GM18526 (cell line): ENCODE measurements around the gene MSI2.

Experiments
- POLR2A ChIP-seq: IDR thresholded peaks from 3 replicates; pipeline ENCODE4 v1.6.1; 2011; ENCODE audit not compliant: insufficient read length; ENCODE audit errors: extremely low read depth

The MSI2 gene

GRCh38 chr17:57518587-57519581 is 262.6 kb downstream of the MSI2 start:
- no peak for TF ChIP-seq POLR2A

- TF ChIP-seq POLR2A, result no peak
Observed at GRCh38 chr17:57519800-57520199, 263.5 kb downstream of the MSI2 start.

- no peak for TF ChIP-seq POLR2A
Observed at GRCh38 chr17:57521606-57522005, 265.3 kb downstream of the MSI2 start.

DNA sequence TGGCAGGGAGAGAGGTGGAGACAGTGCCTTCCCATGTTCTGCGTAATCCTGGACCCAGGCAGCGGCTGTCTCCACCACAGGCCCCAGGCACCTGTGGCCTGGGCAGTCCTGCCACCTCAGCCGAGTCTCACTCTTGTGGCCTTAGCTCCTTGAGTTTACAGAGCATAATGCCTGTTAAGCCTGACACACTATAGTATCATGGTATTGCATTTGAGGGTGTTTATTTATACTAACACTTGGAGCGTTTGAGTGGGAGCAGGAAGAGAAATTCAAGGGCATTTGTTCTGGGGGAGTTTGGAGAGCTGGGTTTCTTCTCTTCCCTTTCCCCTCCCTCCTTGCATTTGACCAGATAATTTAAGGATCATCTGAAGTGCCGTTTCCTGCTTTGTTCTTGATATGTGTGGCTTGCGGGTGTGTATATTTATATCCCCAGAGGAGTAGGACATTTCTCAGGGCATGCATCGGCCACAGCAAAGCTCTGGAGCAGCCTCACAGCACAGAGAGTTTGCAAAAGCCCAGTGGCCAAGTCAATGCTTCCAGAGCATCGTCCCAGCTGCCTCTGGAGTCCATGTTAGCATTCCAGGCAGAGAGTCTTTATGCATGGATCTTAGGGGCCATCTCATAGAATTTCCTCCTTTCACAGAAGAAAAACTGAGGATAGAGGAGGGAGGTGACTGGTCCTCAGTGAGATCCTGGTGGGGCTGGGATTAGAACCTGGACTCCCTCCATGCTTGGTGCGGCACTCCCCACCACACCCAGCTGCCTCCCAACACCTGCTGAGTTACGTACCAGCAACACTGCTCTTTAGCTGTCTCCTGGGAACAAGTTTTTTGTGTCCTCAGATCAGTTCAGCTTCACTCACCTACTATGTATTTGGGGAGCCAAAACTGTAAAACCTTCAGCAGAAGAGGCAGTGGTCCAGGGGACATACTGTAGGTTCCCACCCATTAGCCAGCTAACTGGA is 266.0 kb downstream of the MSI2 start:
- no peak for TF ChIP-seq POLR2A

DNA sequence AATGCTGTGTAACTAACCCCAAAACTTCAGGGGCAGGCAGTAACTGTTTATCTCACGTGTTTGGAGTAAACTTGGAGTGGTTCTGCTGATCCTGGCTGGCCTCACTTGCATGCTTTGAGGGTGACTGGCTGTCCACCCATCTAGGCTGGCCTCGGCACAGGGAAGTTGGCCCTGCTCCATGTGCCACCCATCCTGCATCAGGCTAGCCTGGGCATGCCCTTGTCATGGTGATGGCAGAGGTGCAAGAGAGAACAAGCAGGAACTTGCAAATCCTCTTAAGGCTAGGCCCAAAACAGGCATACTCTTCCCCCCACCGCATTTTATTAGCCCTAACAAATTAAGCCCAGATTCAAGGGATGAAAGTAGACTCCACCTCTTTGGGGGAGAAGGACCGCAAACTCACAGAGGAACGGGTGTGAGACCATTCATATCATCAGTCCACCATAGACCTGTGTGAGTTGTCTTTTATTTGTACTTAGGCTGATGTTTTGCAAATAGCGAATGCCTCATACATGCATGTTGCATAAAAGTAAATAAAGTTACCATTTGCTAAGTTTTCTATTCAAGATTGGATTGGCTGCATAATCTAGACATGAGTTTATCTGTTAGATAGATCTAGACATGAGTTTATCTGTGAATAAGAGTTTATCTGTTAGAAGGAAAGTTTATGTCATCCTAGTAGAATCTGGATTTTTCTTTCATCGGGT is 267.8 kb downstream of the MSI2 start:
- no peak for TF ChIP-seq POLR2A

GRCh38 chr17:57524839-57525568 is 268.7 kb downstream of the MSI2 start:
- TF ChIP-seq POLR2A, result no peak

GRCh38 chr17:57527221-57528057 is 271.1 kb downstream of the MSI2 start:
- no peak for TF ChIP-seq POLR2A

GRCh38 chr17:57528058-57528451 is 271.7 kb downstream of the MSI2 start:
- no peak for TF ChIP-seq POLR2A

DNA sequence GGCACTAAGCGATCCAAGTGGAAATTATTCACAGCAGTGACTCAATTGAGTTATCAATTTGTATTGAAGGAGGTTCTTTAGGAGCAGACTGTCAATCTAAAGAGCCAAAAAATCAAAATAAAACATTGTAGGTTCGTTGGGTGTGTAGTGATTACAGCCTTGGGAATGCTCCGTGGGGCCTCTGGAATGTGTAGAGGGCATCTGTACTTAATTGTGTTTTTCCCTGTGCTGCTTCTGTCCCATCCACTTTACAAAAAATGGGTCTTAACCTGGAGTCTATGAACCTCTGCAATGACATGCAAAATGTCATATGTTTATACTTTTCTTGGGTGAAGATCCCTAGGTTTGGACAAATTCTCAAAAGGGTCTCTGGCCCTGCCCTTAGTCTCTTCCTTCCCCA is 273.7 kb downstream of the MSI2 start:
- TF ChIP-seq POLR2A, result no peak

- TF ChIP-seq POLR2A, result no peak
Observed at GRCh38 chr17:57530508-57530907, 274.2 kb downstream of the MSI2 start.

DNA sequence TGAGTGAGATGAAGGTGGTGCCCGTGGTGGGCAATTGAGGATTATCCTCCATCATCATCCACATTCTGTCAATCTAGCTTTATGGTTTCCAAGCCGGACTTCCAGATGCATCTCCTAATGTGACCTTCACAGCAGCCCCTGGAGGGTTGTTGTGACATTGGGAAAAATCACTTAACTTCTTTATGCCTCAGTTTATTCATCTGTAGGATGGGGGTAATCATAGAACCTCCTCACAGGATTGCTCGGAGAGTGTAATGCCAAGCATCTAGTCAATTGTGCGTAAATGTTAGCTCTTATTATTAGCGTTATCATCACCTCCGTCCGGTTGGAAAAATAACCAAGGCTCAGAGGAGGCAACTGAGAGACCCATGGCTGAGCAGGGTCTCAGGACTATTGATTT is 274.8 kb downstream of the MSI2 start:
- no peak for TF ChIP-seq POLR2A

DNA sequence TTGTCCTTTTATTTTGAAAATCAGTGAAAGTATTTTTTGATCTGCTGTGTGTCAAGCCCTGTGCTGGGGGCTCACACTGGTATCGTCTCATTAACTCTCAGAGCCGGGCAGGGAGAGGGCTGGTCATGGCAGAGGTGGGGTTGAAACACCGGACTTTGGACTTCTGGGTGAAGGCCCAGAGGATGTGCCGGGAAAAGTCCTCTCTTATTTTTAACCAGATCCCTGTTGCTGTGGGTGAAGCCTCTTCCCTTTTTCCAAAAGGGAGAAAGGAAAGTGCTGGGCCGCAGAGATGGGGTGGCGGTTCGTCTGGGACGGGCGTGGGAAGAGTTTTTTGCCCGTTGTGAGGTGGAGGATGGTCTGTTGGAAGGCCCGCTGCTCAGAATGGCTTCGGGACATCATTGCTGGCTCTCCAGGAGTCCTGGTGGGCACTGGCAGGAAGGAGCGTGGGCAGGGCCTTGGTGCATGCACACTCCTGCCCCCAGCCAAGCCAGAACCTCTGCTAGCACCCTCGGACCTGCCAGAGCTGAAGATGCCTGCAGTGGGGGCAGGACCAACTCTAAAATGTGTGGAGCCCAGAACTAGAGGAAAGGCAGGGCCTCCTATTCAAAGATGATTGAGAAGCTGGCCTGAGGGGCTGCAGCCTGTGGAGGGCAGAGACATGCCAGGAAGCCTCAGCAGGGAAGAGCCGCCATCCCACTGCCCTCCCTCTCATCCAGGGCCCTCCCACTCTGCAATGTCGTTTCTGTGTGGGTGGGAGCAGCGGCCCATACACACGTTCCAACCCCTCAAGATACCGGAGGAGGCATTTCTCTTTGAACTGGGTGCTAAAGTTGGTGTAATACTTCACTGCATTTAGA is 275.6 kb downstream of the MSI2 start:
- TF ChIP-seq POLR2A, result no peak

DNA sequence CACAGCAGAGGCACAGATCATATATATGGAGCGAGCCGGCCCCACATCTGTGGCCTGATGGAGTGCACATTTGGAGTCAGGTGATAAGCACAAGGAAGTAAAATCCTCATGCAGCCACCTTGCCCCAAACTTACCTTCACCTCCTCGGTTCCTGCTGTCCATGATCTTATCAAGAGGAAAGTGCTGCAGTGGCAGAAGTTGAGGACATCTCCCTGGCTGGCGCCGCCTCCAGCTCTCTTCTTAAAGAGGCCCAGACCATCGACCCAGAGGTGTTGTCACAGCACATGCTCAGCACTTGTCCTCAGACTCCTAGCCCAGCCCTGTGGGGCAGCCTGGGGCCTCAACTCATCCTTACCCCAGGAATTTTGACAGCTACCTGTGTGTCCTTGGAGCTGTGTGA is 276.2 kb downstream of the MSI2 start:
- no peak for TF ChIP-seq POLR2A

DNA sequence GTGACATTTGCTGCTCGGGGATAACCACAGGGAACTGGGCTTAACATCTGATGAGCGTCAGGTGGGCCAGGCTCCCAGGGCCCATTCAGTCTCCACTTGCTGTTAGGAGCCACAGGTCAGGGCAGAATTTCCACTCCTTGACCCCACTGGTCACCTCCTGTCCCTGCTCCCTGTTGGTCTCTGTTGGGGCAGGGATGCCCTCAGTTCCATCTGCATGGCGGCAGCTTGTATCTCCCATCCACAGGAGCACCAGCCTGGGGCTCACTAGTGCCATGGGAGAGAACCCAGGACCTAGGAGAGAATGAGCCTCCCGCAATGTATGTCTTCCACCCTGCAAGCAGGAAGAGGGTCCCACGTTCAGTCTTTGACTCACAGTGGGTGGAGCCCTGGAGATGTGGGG is 276.6 kb downstream of the MSI2 start:
- no peak for TF ChIP-seq POLR2A
